Measurements from ENCODE around the gene CEACAM6. TPM values are rescaled to one million over a fixed set of nuclear protein-coding genes. Genes with fewer than 3 reads are reported as not detected.
A peak's percentile ranks its signal among the peaks of the same experiment; 100 is the strongest.

Gene CEACAM6
- total and polyA plus RNA-seq, 2 donors from 2014 or later = not detected

GRCh38 chr19:41793414-41793727 lies 38.0 kb downstream of the CEACAM6 start:
- intact Hi-C loops (cut with DNase I) = no loop called here

GRCh38 chr19:41795031-41795461 lies 39.7 kb downstream of the CEACAM6 start:
- no peaks in the 10 kb centered on the region for H3K36me3 ChIP-seq (ENCODE audit: control insufficient read depth in 2 of 3, insufficient read depth in 3 of 3, low read length in 3 of 3)
- DNase-seq (peak in 3 of 5 donors; percentile 27 to 33 (median 31)), FAIRE-seq (no peak)
- TF ChIP-seq CTCF (IDR thresholded peaks at IDR 0.05; ENCODE audit: borderline replicate concordance, extremely low read depth, insufficient read depth) = peak; percentile 50
- H3K27ac ChIP-seq (ENCODE audit: low read depth in 2 of 2, low read length in 2 of 2) = no peak overlapping the region
- no peaks in the 10 kb centered on the region for H3K9me3 ChIP-seq (ENCODE audit: control insufficient read depth in 2 of 3, insufficient read depth in 1 of 3, low read length in 3 of 3)
- intact Hi-C loops (cut with DNase I) = no loop called here
- H3K4me3 ChIP-seq (ENCODE audit: low read length in 3 of 3) = no peak overlapping the region
- H3K27me3 ChIP-seq (ENCODE audit: control insufficient read depth, insufficient read depth, low read length) = no peaks in the 10 kb centered on the region
- H3K9ac ChIP-seq (ENCODE audit: low read length in 3 of 3) = no peak overlapping the region
- H3K4me1 ChIP-seq (ENCODE audit: control insufficient read depth in 2 of 3, insufficient read depth in 2 of 3, low read depth in 1 of 3, low read length in 3 of 3) = no peaks in the 10 kb centered on the region

More at GRCh38 chr19:41793414-41793727, 38.0 kb downstream of the CEACAM6 start:
- Histone ChIP-seq H3K4me1 (ENCODE audit: control insufficient read depth in 2 of 3, insufficient read depth in 2 of 3, low read depth in 1 of 3, low read length in 3 of 3) (no peaks in the 10 kb centered on the region), H3K27me3 (ENCODE audit: control insufficient read depth, insufficient read depth, low read length) (no peaks in the 10 kb centered on the region), H3K4me3 (ENCODE audit: low read length in 3 of 3) (no peak overlapping the region), H3K9me3 (ENCODE audit: control insufficient read depth in 2 of 3, insufficient read depth in 1 of 3, low read length in 3 of 3) (no peaks in the 10 kb centered on the region), H3K36me3 (ENCODE audit: control insufficient read depth in 2 of 3, insufficient read depth in 3 of 3, low read length in 3 of 3) (no peaks in the 10 kb centered on the region), H3K27ac (ENCODE audit: low read depth in 2 of 2, low read length in 2 of 2) (no peak overlapping the region), H3K9ac (ENCODE audit: low read length in 3 of 3) (no peak overlapping the region)
- no peak for TF ChIP-seq CTCF (IDR thresholded peaks at IDR 0.05; ENCODE audit: borderline replicate concordance, extremely low read depth, insufficient read depth)
- FAIRE-seq = peak; percentile 32
- DNase-seq = no peak

GRCh38 chr19:41796362-41796761 lies 41.0 kb downstream of the CEACAM6 start, which contains the start of gene CEACAM3:
Gene CEACAM3 (plus strand): TSS chr19:41796587. CDS start chr19:41796678, 91 bp downstream.
- Histone ChIP-seq H3K4me3 (ENCODE audit: low read length in 3 of 3) (no peak within 1 kb of the TSS), H3K4me1 (ENCODE audit: control insufficient read depth in 2 of 3, insufficient read depth in 2 of 3, low read depth in 1 of 3, low read length in 3 of 3) (no peaks in the 10 kb centered on the region), H3K36me3 (ENCODE audit: control insufficient read depth in 2 of 3, insufficient read depth in 3 of 3, low read length in 3 of 3) (no peaks in the 10 kb centered on the region), H3K27me3 (ENCODE audit: control insufficient read depth, insufficient read depth, low read length) (no peaks in the 10 kb centered on the region), H3K9ac (ENCODE audit: low read length in 3 of 3) (no peak within 1 kb of the TSS), H3K9me3 (ENCODE audit: control insufficient read depth in 2 of 3, insufficient read depth in 1 of 3, low read length in 3 of 3) (no peaks in the 10 kb centered on the region), H3K27ac (ENCODE audit: low read depth in 2 of 2, low read length in 2 of 2) (no peak within 1 kb of the TSS)
- no peak for DNase-seq
- TF ChIP-seq CTCF (IDR thresholded peaks at IDR 0.05; ENCODE audit: borderline replicate concordance, extremely low read depth, insufficient read depth) = no peak
- intact Hi-C loops (cut with DNase I) = no loop called here
- no peak for FAIRE-seq

- no peak for DNase-seq
- Histone ChIP-seq H3K4me3 (ENCODE audit: low read length in 3 of 3) (no peak overlapping the region), H3K36me3 (ENCODE audit: control insufficient read depth in 2 of 3, insufficient read depth in 3 of 3, low read length in 3 of 3) (no peaks in the 10 kb centered on the region), H3K9ac (ENCODE audit: low read length in 3 of 3) (no peak overlapping the region), H3K27me3 (ENCODE audit: control insufficient read depth, insufficient read depth, low read length) (no peaks in the 10 kb centered on the region), H3K4me1 (ENCODE audit: control insufficient read depth in 2 of 3, insufficient read depth in 2 of 3, low read depth in 1 of 3, low read length in 3 of 3) (no peaks in the 10 kb centered on the region), H3K27ac (ENCODE audit: low read depth in 2 of 2, low read length in 2 of 2) (no peak overlapping the region), H3K9me3 (ENCODE audit: control insufficient read depth in 2 of 3, insufficient read depth in 1 of 3, low read length in 3 of 3) (peaks cover 0 to 3% (median 0%) of the 10 kb centered on the region in 3 donors)
- TF ChIP-seq CTCF (IDR thresholded peaks at IDR 0.05; ENCODE audit: borderline replicate concordance, extremely low read depth, insufficient read depth) = no peak
- no peak for FAIRE-seq
- intact Hi-C loops (cut with DNase I) = no loop called here
Measured at GRCh38 chr19:41796901-41797300, 41.6 kb downstream of the CEACAM6 start.

Measured in kidney (tissue), 14 donors.